ENCODE measurements around the gene ARID1A. TPM values are rescaled to one million over a fixed set of nuclear protein-coding genes. Genes with fewer than 3 reads are reported as not detected.
"Not testable (repeated sequence)": the region's sequence is repeated elsewhere in the genome, so short reads cannot be mapped to it uniquely, and the experiment has no call there.

Gene ARID1A
- total RNA-seq, 2 donors from 2014 or later: 71.4 to 92.8 TPM

GRCh38 chr1:26724926-26725325, 29.1 kb downstream of the ARID1A start:
- H3K36me3 ChIP-seq: no peaks in the 10 kb centered on the region
- no peak for DNase-seq (ENCODE audit: low spot score)
- H3K9me3 ChIP-seq: no peaks in the 10 kb centered on the region
- peaks cover 14% of the 10 kb centered on the region for H3K4me1 ChIP-seq (replicated peaks)
- H3K27me3 ChIP-seq (replicated peaks; ENCODE audit: insufficient read depth): no peaks in the 10 kb centered on the region
- no peak overlapping the region for H3K27ac ChIP-seq
- intact Hi-C loops (cut with DNase I): no loop called here
- TF ChIP-seq POLR2A (IDR thresholded peaks at IDR 0.05): no peak
- TF ChIP-seq CTCF (IDR thresholded peaks at IDR 0.05): no peak
- TF ChIP-seq POLR2AphosphoS5 (IDR thresholded peaks at IDR 0.05): no peak
- H3K4me3 ChIP-seq: no peak overlapping the region
- WGBS: 28% methylated on average over 1 of the region's 1 CpG

- 88% methylated on average over 14 of the region's 14 CpGs for WGBS
- DNase-seq (ENCODE audit: low spot score); H3K36me3 ChIP-seq; H3K9me3 ChIP-seq; H3K27ac ChIP-seq; H3K27me3 ChIP-seq (replicated peaks; ENCODE audit: insufficient read depth); H3K4me3 ChIP-seq; intact Hi-C loops (cut with DNase I): not testable (repeated sequence)
- H3K4me1 ChIP-seq (replicated peaks): peaks cover 15% of the 10 kb centered on the region
Measured at GRCh38 chr1:26725904-26726303, 30.1 kb downstream of the ARID1A start.

DNA sequence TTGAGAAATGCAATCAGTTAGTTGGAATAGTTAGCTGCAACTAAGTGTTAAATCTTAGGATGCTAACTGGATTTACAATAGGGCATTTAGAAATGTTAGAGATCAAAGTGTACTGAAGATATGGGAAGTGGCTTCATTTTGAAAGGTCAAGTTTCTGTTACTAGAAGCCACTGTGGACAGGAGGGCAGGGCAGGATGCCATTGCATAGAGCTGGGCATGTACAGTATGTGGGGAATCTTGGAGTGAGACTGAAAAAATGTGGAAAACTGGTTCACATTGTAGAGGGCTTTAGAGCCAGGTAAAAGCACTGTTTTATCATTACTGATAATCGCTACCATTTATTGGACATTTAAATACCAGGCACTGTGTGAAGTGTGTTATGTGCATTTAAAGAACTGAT, 31.0 kb downstream of the ARID1A start:
- Histone ChIP-seq H3K36me3 (peaks cover 0 to 2% of the 10 kb centered on the region in 2 donors), H3K4me1 (replicated peaks) (peaks cover 20% of the 10 kb centered on the region), H3K4me3 (no peak overlapping the region), H3K27ac (no peak overlapping the region), H3K9me3 (no peaks in the 10 kb centered on the region), H3K27me3 (replicated peaks; ENCODE audit: insufficient read depth) (no peaks in the 10 kb centered on the region)
- TF ChIP-seq POLR2A (IDR thresholded peaks at IDR 0.05): no peak
- TF ChIP-seq CTCF (IDR thresholded peaks at IDR 0.05): no peak
- no peak for TF ChIP-seq POLR2AphosphoS5 (IDR thresholded peaks at IDR 0.05)
- WGBS: 82% methylated on average over 1 of the region's 1 CpG
- no peak for DNase-seq (ENCODE audit: low spot score)
- intact Hi-C loops (cut with DNase I): no loop called here

DNA sequence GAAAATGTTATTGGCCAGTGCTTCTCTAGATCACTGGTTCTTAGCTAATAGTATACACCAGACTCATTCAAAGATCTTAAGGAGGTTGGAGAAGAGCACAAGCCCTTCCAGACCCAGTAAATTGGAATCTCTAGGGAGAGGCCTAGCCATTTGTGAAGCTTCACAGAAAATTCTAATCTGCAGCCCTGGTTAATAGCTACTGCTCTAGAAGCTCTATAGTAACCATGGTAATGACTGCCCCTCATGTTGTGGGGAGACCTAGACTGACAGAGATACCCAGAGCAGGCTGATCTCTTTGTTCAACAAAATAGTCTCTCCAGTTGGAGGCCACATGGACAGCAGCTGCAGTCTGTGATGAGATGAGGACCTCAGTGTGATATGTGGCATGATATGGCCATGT, 31.7 kb downstream of the ARID1A start:
- no peak for DNase-seq (ENCODE audit: low spot score)
- no peak overlapping the region for H3K4me3 ChIP-seq
- peaks cover 20% of the 10 kb centered on the region for H3K4me1 ChIP-seq (replicated peaks)
- H3K36me3 ChIP-seq: peaks cover 0 to 2% of the 10 kb centered on the region in 2 donors
- H3K27ac ChIP-seq: peak overlapping the region in 1 of 2 donors; percentile 39
- intact Hi-C loops (cut with DNase I): no loop called here
- no peak for TF ChIP-seq POLR2AphosphoS5 (IDR thresholded peaks at IDR 0.05)
- no peak for TF ChIP-seq CTCF (IDR thresholded peaks at IDR 0.05)
- no peak for TF ChIP-seq POLR2A (IDR thresholded peaks at IDR 0.05)
- H3K27me3 ChIP-seq (replicated peaks; ENCODE audit: insufficient read depth): no peaks in the 10 kb centered on the region
- H3K9me3 ChIP-seq: no peaks in the 10 kb centered on the region

DNA sequence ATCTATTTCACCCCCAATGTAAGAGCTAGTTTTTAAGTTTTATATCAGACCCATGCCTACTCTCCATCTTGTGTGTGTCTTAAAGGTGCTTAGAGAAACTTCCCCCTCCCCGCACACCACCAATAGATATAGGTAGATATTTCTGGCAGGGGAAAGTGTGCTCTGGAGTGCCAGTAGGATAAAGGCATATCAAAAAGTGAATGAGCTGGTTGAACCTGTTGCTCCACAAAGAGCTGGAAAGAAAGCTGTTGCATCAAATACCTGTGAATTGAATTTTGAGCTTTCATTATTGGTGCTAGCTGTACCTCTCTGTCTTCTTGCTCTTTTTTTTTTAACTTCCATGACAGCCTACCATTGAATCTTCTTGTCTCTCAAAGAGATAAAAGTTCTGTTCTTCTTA, 32.8 kb downstream of the ARID1A start:
- Histone ChIP-seq H3K9me3 (no peaks in the 10 kb centered on the region), H3K4me1 (replicated peaks) (peaks cover 20% of the 10 kb centered on the region), H3K36me3 (peaks cover 0 to 2% of the 10 kb centered on the region in 2 donors), H3K4me3 (no peak overlapping the region), H3K27ac (peak overlapping the region; percentile 20 to 39), H3K27me3 (replicated peaks; ENCODE audit: insufficient read depth) (no peaks in the 10 kb centered on the region)
- intact Hi-C loops (cut with DNase I): no loop called here
- TF ChIP-seq POLR2AphosphoS5 (IDR thresholded peaks at IDR 0.05) (peak; percentile 85), CTCF (IDR thresholded peaks at IDR 0.05) (no peak)
- 42% methylated on average over 1 of the region's 1 CpG for WGBS
- DNase-seq (ENCODE audit: low spot score): peak; percentile 79

Data from prostate gland (tissue), 2 donors.